Forelimb muscle (tissue), 1 donor: ENCODE data around the gene AKAIN1. TPM values are rescaled to one million over a fixed set of nuclear protein-coding genes. Genes with fewer than 3 reads are reported as not detected.

Experiments
- DNase-seq: peaks from one replicate; pipeline ENCODE4 v3.0.0-alpha.2; 2013; ENCODE audit warnings: low read depth
- polyA plus RNA-seq: library from polyadenylated mRNA; unstranded; fragments of 120-200 nt; gene quantifications from one replicate; pipeline ENCODE4 v1.2.1, GENCODE V29; 2013; ENCODE audit not compliant: insufficient read length

The AKAIN1 gene
- polyA plus RNA-seq, 1 donor, result not detected

DNA sequence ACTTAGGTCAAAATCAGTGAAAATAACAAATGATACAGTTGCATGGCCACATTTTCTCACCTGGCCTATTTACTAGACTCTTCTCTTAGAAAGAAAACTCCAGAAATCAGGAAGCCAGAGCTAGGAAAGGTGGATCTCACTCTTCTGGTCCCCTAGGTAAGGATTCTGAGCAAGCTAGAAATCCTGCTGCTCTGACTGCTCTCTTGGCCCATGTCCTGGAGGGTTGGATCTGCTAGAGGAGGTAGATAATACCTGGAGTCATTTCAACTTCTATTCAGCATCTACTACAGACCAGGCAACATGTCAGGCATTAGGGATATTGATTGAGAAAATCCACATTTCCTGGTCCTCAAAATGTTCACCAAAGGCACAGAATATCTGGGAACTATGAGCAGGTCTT, 34.9 kb downstream of the AKAIN1 start:
- no peak for DNase-seq

DNA sequence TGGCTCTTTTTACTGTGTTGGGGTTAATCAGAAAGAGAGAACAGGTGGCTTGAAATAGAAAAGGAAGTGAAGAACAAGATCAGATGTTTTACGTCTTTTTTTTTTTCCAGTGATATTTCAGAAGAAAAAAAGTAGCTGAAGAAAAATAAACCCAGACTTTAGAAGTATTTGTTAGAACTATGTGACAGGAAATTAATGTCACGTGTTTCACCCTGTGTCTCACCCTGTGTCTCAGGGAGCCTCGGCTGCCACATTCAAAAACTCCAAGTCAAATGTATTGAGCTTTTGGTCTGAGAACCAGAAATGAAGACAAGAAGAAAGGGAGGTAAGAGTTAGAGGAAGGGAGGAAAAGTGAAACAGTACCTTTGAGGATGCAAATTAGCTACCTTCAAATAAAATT, 38.0 kb downstream of the AKAIN1 start:
- no peak for DNase-seq

DNA sequence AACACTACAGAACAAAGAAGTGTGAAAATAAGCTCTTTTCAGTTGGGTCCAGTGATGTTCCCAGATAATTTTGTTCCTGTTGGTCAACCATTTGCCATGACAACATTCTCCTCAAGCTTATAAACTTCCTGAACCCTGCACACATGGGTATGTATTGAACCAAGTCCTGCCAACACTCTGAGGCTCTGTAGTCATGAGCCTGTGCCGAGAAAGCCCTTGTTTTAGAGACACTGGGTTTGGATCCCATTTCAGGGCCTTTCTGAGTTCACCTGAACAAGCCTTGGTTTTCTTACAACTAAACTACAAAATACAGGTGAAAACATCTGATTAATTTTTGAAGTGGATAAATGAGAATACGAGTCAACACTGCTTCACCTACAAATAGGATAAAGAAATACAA, 38.5 kb downstream of the AKAIN1 start:
- no peak for DNase-seq

DNA sequence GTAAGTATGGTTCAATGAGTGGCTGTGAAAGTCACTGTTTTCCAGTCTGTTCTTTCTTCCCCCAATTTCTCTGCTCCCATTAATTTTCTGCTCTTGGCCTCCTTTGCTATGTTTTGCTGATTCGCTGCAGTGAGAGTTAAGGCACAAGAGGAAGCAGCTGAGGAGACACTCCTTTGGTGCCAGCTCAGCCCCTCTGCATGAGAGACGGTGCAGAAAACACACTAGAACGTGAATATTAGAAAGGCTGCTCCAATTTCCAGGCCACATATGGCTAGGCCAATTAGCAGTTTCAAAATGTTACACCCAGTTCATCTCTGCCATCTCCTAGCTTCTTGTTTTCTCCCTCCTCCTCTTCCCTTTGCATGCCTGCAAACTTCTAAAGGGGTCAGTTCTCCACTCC, 38.9 kb downstream of the AKAIN1 start:
- DNase-seq, result no peak

DNA sequence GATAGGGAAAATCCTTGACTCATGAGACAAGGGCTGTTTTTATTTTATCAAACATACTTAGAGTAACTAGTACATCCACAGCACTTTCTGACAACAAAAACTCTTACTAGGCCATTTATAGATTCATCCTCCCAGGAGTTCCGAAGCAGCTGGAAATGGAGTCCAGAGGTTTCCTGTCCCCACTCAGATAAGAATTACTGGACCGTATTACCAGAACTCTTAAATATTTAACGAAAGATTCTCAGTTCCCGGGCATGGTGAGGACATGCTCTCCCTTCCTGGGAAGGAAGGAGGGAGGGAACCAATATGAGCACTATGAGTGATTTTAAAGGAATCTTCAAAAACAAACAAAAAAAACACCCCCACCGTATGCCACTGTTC, 41.2 kb downstream of the AKAIN1 start:
- DNase-seq, result no peak

DNA sequence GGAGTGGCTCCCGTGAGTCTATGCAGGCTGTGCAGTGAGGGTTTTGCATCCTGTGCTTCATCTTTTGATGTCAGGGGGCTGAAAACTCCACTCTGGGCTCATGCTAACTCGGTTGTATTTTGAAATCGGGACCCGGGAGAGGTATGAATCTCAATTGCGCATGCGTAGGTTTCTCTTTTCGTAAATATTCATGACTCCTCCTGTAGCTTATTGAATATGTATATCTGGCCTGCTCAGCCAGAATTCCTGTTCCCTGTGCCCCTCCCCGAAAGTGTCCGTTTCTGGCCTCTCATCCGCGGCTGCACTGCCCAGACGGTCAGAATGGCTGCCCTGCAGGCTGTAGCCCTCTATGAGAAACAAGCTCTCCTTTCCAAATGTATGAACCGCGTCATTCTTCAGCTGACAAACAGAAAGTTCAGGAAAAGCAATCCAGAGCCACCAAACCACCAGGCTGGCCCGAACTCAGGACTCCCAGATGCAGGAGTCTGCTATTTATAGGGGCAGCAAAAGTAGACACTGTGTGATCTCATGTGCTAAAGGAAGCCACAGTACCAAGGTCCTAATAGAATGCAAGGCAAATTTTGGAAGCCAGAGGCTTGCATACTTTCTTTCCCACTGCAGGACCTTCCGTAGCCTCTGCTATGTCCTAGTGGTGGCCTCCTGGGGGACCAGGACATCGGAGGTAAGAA, 41.7 kb downstream of the AKAIN1 start:
- DNase-seq, result no peak

DNA sequence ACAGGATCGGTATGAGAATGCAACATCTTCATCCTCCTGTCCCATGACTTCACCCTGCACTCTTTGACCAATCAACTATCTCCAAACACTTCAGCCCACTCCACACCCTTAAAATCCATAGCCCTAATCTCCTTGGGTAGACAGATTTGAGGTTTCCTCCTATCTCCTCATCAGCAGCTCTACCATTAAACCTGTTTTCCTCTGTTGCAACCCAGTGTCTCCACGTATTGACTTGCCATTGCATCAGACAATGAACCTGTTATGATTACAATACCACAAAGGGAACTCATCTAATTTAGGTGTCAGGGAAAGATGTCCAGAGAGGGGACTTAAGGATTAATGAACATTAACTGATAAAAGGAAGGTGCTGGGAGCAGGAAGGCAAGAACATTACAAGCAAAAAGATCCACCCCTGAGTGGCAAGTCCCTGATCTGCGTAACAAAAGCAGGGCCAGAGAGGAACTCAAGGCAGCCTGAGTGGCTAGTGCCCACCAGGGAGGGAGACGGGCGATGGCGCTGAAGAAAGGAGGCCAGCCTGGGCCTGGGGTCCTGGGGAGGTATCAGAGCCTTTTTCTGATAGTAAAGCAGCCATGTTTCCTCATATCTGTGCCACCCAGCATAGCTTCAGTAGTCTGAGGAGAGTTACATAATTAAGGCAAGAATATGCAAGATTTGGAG, 44.6 kb downstream of the AKAIN1 start:
- no peak for DNase-seq

DNA sequence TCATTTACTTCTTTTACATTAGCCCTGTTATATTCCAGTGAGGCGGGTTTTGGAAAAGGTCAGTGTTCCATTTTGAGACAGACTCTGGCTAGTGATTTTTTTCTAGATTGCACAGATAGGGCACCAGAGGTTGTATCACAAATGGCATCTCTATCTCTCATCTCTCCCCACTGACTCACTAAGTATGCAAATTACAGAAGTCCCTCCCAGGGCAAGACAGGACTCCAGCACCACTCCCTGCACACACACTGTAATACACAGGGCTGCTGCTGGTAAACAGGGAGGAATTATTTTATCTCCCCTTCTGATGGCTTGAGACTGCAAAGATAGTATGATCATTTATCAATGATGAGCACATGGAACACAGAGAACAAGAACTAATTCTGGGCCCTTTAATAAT, 46.2 kb downstream of the AKAIN1 start:
- no peak for DNase-seq

DNA sequence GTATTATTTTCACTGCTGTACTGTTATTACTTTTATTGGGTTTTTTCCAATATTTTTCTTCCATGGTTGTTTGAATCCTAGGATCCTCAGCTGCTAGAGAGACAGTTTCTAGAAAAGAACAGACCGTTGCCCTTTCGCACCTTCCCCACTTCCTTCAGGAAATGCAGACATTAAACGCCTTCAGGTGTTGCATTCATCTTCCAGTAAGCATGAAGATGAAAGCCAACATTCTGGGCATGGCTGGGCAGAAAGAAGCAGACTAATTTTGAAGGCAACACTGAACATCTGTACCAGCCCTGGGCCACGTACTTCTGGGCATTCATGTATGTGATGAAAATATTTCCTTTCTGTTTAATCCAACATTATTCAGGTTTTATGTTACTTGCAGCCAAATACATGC, 51.0 kb downstream of the AKAIN1 start:
- DNase-seq, result no peak

DNA sequence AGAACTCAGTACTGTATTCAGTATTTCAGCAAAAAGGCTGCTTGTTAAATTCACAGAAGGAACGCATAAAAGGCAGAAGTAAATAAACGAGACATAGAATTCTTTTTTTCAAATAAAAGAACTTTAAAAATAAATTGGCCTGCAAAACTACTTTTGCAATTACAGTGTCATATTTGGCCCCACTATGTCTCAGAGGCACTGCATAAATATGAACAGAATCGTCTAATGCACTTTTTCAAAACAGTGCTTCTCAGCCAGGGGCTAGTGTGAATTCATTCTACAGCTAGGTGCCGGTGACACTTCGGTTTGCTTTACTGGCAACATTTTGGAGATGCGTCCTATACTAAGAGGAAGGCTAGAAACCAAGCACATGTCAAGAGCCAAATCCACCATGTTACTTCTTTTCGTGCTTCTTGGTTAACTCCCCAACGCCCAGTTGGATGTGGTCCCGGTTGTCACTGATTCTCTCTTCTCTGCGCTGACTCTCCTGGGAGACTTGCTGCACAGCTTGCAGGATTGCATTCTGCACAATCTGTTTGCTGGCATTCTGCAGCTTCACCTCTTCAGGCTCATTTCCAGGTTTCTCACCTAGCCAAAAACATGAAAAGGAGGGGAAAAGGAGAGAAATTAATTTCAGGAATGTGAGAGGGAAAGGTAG, 51.8 kb downstream of the AKAIN1 start:
- DNase-seq, result no peak

DNA sequence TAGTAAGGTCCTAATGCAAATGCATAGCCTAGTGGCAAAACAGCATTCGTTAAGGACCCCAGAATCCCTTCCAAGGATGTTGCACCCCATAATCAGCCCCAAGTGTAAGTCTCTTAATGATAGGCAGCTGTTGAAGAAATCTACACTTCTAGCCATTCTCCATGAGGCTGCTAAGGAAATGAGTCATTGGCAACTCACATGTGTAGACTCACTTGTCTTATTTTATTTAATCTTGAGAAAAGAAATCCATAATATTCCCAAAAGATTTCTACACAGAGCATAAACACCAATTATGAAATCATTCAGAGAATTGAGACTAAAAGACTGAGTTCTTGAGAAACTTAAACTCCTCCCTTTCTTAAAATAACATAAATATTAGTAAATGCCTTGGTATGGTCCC, 52.4 kb downstream of the AKAIN1 start:
- no peak for DNase-seq

DNA sequence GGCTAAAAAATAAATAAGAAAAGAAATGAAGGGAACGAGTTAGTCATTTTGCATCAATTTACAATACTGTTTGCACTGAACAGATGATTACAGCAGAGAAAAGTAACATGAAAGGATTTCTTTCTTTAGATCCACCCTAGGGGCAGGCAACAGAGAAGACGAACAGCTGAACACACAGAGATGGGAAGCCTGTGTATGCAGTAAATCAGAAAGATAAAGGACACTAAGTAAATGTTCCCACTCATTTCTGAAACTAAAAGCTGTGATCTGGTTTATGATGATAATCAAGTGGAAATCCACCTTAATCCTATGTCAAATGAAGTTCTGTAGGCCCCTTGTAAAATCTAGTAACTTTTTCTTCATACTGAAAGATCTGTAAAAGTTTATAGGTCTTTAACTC, 54.2 kb downstream of the AKAIN1 start:
- no peak for DNase-seq

DNA sequence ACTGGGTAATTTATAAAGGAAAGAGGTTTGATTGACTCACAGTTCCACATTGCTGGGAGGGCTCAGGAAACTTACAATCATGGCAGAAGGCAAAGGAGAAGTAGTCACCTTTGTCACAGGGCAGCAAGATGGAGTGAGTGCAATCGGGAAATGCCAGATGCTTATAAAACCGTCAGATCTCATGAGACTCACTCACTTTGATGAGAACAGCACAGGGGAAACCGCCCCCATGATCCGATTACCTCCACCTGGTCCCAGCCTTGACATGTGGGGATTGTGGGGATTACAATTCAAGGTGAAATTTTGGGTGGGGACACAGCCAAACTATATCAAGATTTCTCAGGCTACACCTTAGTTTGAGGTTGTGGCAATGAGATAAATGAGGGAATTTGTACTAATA, 54.9 kb downstream of the AKAIN1 start:
- DNase-seq, result no peak

DNA sequence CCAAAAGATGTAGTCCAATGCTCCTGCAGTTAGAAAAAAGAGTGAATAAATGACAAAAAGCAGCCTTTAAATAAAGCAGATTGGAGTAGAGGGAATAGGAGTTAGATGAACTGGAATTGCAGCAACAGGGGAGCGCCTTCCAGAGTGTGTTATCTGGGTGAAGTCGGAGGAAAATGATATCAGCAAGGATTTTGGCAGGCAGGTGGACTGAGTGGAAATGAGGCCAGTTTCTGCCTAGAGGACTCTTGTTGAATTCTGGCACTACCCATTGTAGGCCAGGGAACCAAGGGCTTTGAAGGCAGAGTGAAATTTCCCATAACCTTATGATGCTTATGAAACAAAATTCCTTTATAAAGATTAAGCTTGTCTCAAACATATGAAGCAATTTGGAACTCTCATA, 59.8 kb downstream of the AKAIN1 start:
- no peak for DNase-seq

DNA sequence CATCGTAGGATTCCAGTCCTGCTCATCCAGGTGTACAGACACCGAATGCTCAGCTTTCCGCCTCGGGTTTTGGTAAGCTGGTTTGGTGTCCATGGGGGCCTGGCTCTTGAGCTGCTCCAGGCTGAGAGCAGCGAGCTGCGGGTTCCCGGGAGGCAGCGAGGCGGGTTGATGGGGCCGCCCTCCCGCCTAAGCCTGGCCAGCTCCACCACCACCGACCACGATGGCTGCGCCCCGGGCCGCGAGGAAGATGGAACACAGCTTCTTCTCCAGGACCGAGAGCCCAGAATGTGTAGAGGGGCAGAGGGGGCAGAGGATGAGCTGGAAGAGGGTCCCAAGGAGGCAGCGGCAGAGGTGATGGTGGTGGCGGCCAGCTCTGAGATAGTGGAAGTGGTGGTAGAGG, 64.1 kb downstream of the AKAIN1 start:
- DNase-seq, result no peak

DNA sequence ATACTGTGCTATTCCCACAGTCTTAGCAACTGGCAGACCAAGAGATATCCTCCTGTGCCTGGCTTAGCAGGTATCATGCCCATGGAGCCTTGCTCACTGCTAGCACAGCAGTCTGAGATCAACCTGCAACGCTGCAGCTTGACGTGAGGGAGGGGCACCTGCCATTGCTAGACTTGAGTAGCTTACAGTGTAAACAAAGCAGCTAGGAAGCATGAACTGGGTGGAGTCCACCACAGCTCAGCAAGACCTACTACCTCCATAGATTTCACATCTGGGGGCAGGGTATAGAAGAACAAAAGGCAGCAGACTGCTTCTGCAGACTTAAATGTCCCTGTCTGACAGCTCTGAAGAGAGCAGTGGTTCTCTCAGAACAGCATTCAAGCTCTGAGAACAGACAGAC, 74.8 kb downstream of the AKAIN1 start:
- DNase-seq, result no peak

DNA sequence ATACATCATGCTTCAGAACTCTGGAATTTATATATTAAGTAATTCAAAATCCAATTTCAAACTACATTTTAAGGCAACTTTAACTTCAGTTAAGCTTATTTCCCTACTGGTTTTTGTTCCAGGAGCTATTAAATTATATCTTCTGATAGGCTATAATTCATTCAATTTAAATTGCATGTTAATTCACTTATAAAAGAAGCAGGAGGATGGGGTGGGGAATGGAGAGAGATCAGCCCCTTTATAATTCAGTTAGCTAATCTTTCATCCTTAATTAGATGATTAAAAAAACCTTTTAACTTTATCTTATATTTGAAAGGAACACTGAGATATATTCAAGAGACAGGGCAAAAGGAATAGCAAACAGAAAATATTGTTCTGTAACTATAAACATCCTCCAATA, 86.8 kb downstream of the AKAIN1 start:
- DNase-seq, result no peak

DNA sequence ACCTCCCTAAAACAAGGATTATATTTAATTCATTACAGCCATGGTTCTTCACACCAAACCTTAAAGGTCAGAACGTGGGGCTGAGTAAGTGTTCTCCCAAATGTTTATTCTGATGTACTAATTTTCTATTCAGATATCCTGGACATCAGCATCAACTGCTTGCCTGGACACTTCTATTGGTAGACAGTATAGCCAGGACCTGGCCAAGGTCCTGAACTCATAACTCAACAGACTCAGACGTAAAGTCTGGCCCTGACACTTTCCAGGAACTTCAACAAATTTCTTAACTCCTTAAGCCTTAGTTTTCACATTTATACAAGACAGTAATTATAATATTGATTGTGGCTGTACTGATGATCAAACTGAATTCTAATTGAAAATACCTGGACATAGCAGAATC, 89.1 kb downstream of the AKAIN1 start:
- DNase-seq, result no peak

DNA sequence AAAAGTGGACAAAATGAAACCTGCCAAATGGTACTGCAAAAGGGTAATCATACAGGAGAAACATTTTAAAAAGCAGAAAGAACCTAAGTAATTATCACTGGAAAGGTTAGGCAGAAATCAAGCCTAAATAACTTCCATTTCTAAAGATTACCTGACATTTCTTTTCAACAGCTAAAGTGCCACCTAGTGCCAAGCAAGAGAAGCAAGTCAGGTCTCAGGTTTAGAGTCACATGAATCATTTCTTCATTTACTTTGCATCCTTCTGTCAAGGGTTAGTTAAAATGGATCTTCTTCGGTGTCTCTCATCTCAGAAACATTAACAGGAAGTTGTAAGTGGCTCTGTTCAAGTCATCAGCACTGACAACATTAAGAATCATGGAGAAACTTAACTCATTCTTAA, 90.3 kb downstream of the AKAIN1 start:
- no peak for DNase-seq

DNA sequence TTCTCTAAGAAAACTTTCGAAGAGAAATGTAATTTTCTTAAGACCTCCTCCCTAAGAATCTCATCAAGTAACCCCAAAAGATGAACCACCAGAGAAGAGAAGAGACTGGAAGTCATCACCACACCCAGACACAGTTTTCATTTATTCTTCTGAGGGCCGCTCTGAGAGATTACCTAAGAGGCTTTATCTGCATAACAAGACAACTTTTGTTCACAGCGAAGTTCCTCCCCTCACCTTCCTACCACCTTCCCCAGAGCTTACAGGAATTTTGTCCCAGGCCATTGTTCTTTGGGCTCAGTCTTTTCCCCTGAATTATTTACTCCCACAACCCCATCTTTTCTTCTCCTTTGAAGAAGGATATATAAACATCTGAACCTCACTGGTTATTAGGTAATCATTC, 92.8 kb downstream of the AKAIN1 start:
- DNase-seq, result no peak

DNA sequence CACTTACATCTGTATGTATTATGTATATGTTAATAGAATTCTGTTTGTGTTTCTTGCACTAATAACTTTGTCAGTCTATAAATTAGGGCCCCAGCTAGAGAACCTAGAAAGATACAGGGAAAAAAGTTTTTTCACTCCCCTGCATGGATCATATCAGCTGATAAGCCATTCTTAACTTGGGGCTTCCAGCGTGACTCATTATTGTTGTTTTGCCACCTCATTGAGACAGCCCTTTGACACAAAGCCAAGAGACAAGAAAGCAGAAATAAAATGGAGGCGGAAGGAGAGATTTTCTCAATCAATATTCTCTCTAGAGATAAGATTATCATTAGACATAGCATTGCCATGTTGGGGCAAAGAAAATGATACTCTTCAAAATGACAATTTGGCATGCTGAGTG, 93.4 kb downstream of the AKAIN1 start:
- no peak for DNase-seq

DNA sequence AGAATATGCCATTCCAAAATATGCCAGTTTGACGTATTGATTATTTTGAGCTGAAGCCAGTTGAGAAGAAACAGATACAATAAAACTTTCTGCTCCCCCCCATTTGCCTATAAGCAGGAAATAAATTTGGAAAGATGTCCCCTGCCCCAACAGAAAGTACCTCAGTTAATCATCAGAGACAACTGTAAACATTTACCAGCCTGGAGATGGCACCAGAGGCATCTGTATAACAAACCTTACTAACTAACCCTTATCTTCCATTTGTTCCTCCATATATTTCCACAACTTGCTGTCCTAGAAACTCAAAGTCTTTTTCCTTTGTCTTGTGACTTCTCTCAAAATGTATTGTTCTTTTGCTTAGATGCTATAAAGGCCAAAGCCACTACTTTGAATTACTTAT, 93.8 kb downstream of the AKAIN1 start:
- DNase-seq, result no peak

DNA sequence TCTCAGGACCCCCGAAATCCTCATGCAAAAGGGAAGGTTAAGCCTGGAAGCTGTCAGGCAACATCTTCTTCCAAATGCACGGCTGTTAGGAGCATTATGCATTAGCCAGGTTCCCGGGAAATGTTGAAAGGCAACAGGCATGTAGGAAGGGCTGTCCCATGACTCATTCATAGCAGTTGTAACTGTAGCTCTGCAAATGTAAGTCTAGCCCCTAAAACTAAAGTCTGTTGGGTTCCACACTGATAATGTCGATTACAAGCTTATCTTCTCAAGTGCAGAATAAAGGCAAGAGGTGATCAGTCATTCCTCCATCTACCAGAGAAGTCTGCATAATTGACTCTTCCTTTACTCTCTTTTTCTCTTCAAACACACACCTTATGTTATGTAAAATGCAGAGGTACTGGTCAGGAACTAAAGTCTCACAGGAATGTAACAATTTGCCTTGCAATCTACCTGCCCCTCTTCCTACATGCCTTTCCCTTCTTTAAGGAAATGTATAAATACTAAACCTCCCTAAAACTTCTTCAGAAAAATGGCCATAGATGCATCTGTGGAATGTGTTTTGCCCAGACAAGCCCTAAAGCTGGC, 99.8 kb downstream of the AKAIN1 start:
- no peak for DNase-seq
